Endothelial cell (in vitro differentiated cells): ENCODE data around the gene DCUN1D4. TPM values are rescaled to one million over a fixed set of nuclear protein-coding genes. Genes with fewer than 3 reads are reported as not detected.

Experiments
- DNase-seq: peaks from one replicate; pipeline ENCODE4 v3.0.0; 2021; ENCODE audit warnings: low spot score
- H3K27ac Mint-ChIP-seq: one replicate; pipeline ENCODE4 v1.8.0; 2021; ENCODE audit warnings: mixed read lengths, inconsistent platforms; ENCODE audit not compliant: unreplicated experiment
- H3K27me3 Mint-ChIP-seq: one replicate; pipeline ENCODE4 v1.8.0; 2021; ENCODE audit warnings: mild to moderate bottlenecking, moderate library complexity, mixed read lengths, inconsistent platforms; ENCODE audit not compliant: unreplicated experiment
- H3K36me3 Mint-ChIP-seq: one replicate; pipeline ENCODE4 v1.8.0; 2021; ENCODE audit warnings: mild to moderate bottlenecking, low read depth, mixed read lengths, inconsistent platforms; ENCODE audit not compliant: unreplicated experiment
- H3K4me1 Mint-ChIP-seq: one replicate; pipeline ENCODE4 v1.8.0; 2021; ENCODE audit warnings: mild to moderate bottlenecking, mixed read lengths, inconsistent platforms; ENCODE audit not compliant: unreplicated experiment
- H3K4me3 Mint-ChIP-seq: one replicate; pipeline ENCODE4 v1.8.0; 2021; ENCODE audit warnings: mild to moderate bottlenecking, mixed read lengths, inconsistent platforms; ENCODE audit not compliant: unreplicated experiment
- H3K9me3 Mint-ChIP-seq: one replicate; pipeline ENCODE4 v1.8.0; 2021; ENCODE audit warnings: mixed read lengths, inconsistent platforms; ENCODE audit not compliant: unreplicated experiment
- CTCF ChIP-seq: fragments of 200-600 bp; sonication (generic); IDR thresholded peaks from one replicate; pipeline ENCODE4 v1.5.0; 2021; ENCODE audit warnings: antibody characterized with exemption; ENCODE audit not compliant: unreplicated experiment
- total RNA-seq: library from RNA; stranded (reverse); fragmentation: NEBNext Ultra II Directional; extraction: Animal tissue kit (Norgen Biotek cat#: 25700); gene quantifications from one replicate; pipeline ENCODE4 v1.2.1, GENCODE V29; 2021; ENCODE audit not compliant: unreplicated experiment

Gene DCUN1D4
- total RNA-seq, 1 donor from 2014 or later: 61.0 TPM

- Mint-ChIP-seq H3K27ac (no peak overlapping the region), H3K36me3 (peaks cover 4% of the 10 kb centered on the region), H3K9me3 (no peaks in the 10 kb centered on the region), H3K4me1 (no peaks in the 10 kb centered on the region), H3K4me3 (no peak overlapping the region), H3K27me3 (peaks cover 2% of the 10 kb centered on the region)
- no peak for TF ChIP-seq CTCF
- DNase-seq: no peak
These were observed 122.9 kb downstream of the DCUN1D4 start for GRCh38 chr4:51965862-51966261.

Other genes starting within 250 kb of the DCUN1D4 start
- gene LRRC66, start 177.2 kb downstream of the DCUN1D4 start, total RNA-seq: 1.3 TPM
- gene SGCB, start 195.1 kb downstream of the DCUN1D4 start, total RNA-seq: 55.4 TPM
- 17.3 TPM for gene SPATA18, start 208.2 kb downstream of the DCUN1D4 start, total RNA-seq